H1 (cell line): ENCODE measurements around the gene PRKRIP1. TPM values are rescaled to one million over a fixed set of nuclear protein-coding genes. Genes with fewer than 3 reads are reported as not detected.

Experiments
- CTCF ChIA-PET: fragments of 300-600 bp; sonication (Branson Sonifier 250); formaldehyde crosslinking; loops from one replicate; lab custom pipeline; 2021; ENCODE audit not compliant: partially characterized antibody; lab: Charles Lee
- POLR2A ChIA-PET: fragments of 300-600 bp; sonication (Branson Sonifier 250); formaldehyde crosslinking; loops from one replicate; lab custom pipeline; 2021; ENCODE audit warnings: inconsistent platforms; ENCODE audit not compliant: partially characterized antibody; lab: Charles Lee
- DNase-seq, 2 experiments: peaks; one replicate each; pipeline versions ENCODE4 v3.0.0 to v3.0.0-alpha.2; 2010 to 2022; ENCODE audit warnings: low spot score in 2 of 2, low read depth in 1 of 2, mixed read lengths in 1 of 2
- FAIRE-seq: peaks from 2 replicates; lab custom pipeline; 2011; peaks lifted over from hg19 to GRCh38; lab: Jason Lieb, UNC
- H2AFZ ChIP-seq: 2 replicates; pipeline ENCODE4 v1.8.1; 2012; ENCODE audit warnings: low read length, inconsistent platforms
- H2AK5ac ChIP-seq: 2 replicates; pipeline ENCODE4 v1.6.1; 2013; ENCODE audit warnings: low read depth, low read length
- H2BK120ac ChIP-seq: replicated peaks from 2 replicates; pipeline ENCODE3; 2013; ENCODE audit warnings: low read depth, low read length, inconsistent platforms
- H2BK12ac ChIP-seq: 2 replicates; pipeline ENCODE4 v1.6.1; 2013; ENCODE audit warnings: low read depth, low read length
- H2BK15ac ChIP-seq: 2 replicates; pipeline ENCODE4 v1.6.1; 2013; ENCODE audit warnings: low read length
- H2BK20ac ChIP-seq: 2 replicates; pipeline ENCODE4 v1.6.1; 2013; ENCODE audit warnings: low read length
- H2BK5ac ChIP-seq: 2 replicates; pipeline ENCODE4 v1.6.1; 2013; ENCODE audit warnings: low read depth, low read length
- H3K14ac ChIP-seq: 2 replicates; pipeline ENCODE4 v1.6.1; 2013; ENCODE audit warnings: inconsistent platforms; ENCODE audit not compliant: insufficient read length
- H3K18ac ChIP-seq: 2 replicates; pipeline ENCODE4 v1.6.1; 2013; ENCODE audit warnings: low read length; ENCODE audit errors: extremely low read depth
- H3K23ac ChIP-seq: 2 replicates; pipeline ENCODE4 v1.6.1; 2013; ENCODE audit warnings: inconsistent platforms; ENCODE audit not compliant: insufficient read length
- H3K23me2 ChIP-seq: 2 replicates; pipeline ENCODE4 v1.6.1; 2013; ENCODE audit warnings: low read depth, low read length
- H3K27ac ChIP-seq: 2 replicates; pipeline ENCODE4 v1.6.1; 2011; ENCODE audit warnings: low read depth, low read length, inconsistent platforms
- H3K27me3 ChIP-seq, 4 experiments: replicated peaks in 1 of 4; 1 replicate in 1 of 4; 2 replicates in 3 of 4; pipeline versions ENCODE4 v1.6.1 to v1.8.1; 2011 to 2013; ENCODE audit warnings: low read length in 3 of 4, mild to moderate bottlenecking in 3 of 4, inconsistent platforms in 2 of 4, mixed read lengths in 2 of 4, moderate library complexity in 1 of 4; ENCODE audit not compliant: control insufficient read depth in 3 of 4, insufficient read depth in 3 of 4; ENCODE audit errors: extremely low read depth in 1 of 4
- H3K36me3 ChIP-seq, 4 experiments: 2 replicates each; pipeline versions ENCODE4 v1.6.1 to v1.8.1; 2011 to 2013; ENCODE audit warnings: mild to moderate bottlenecking in 4 of 4, low read length in 3 of 4, moderate library complexity in 2 of 4, control low read depth in 1 of 4, inconsistent platforms in 1 of 4; ENCODE audit not compliant: insufficient read depth in 4 of 4, control insufficient read depth in 2 of 4
- H3K4ac ChIP-seq: replicated peaks from 2 replicates; pipeline ENCODE3; 2013; ENCODE audit warnings: low read length, low read depth, mixed read lengths, inconsistent platforms; ENCODE audit not compliant: insufficient read length
- H3K4me1 ChIP-seq, 4 experiments: replicated peaks in 1 of 4; 1 replicate in 1 of 4; 2 replicates in 3 of 4; pipeline versions ENCODE4 v1.6.1 to v1.8.1; 2011 to 2013; ENCODE audit warnings: low read length in 3 of 4, inconsistent platforms in 2 of 4, mixed read lengths in 1 of 4; ENCODE audit not compliant: insufficient read depth in 4 of 4, control insufficient read depth in 3 of 4
- H3K4me2 ChIP-seq, 2 experiments: 2 replicates each; pipeline versions ENCODE4 v1.6.1 to v1.8.1; 2011 to 2013; ENCODE audit warnings: low read depth in 2 of 2, low read length in 2 of 2, control low read depth in 1 of 2, inconsistent platforms in 1 of 2, mild to moderate bottlenecking in 1 of 2; ENCODE audit not compliant: insufficient read depth in 1 of 2
- H3K4me3 ChIP-seq, 4 experiments: fragments of 200-600, 300-600 bp in 1 of 4; sonication (generic), shearing (Covaris generic), sonication (Bioruptor Twin) in 1 of 4; 2 replicates each; pipeline versions ENCODE4 v1.5.1 to v1.8.1; 2011 to 2016; ENCODE audit warnings: low read length in 4 of 4, low read depth in 3 of 4, control low read depth in 2 of 4, inconsistent platforms in 2 of 4, mild to moderate bottlenecking in 2 of 4, mixed read lengths in 1 of 4, moderate library complexity in 1 of 4; ENCODE audit not compliant: insufficient read depth in 2 of 4; ENCODE audit errors: extremely low read depth in 1 of 4
- H3K56ac ChIP-seq: replicated peaks from 2 replicates; pipeline ENCODE3; 2013; ENCODE audit warnings: low read depth, mild to moderate bottlenecking, mixed read lengths, low read length, inconsistent platforms; ENCODE audit not compliant: insufficient read length
- H3K79me1 ChIP-seq: 2 replicates; pipeline ENCODE4 v1.6.1; 2013; ENCODE audit warnings: low read depth, low read length, control low read depth
- H3K79me2 ChIP-seq, 2 experiments: 2 replicates each; pipeline versions ENCODE4 v1.6.1 to v1.8.1; 2012 to 2013; ENCODE audit warnings: low read length in 2 of 2, mild to moderate bottlenecking in 2 of 2, inconsistent platforms in 1 of 2; ENCODE audit not compliant: insufficient read depth in 2 of 2, control insufficient read depth in 1 of 2
- H3K9ac ChIP-seq, 4 experiments: replicated peaks in 1 of 4; 1 replicate in 1 of 4; 2 replicates in 3 of 4; pipeline versions ENCODE4 v1.6.1 to v1.8.1; 2011 to 2013; ENCODE audit warnings: low read depth in 3 of 4, low read length in 3 of 4, control low read depth in 2 of 4, mild to moderate bottlenecking in 2 of 4, moderate library complexity in 2 of 4, inconsistent platforms in 1 of 4; ENCODE audit errors: extremely low read depth in 1 of 4
- H3K9me3 ChIP-seq, 2 experiments: 2 replicates each; pipeline versions ENCODE4 v1.6.1 to v1.8.1; 2012 to 2013; ENCODE audit warnings: mild to moderate bottlenecking in 2 of 2, moderate library complexity in 2 of 2, control low read depth in 1 of 2, inconsistent platforms in 1 of 2, low read depth in 1 of 2, low read length in 1 of 2, mixed read lengths in 1 of 2; ENCODE audit not compliant: insufficient read depth in 2 of 2
- H4K20me1 ChIP-seq, 2 experiments: replicated peaks in 1 of 2; 2 replicates each; pipeline versions ENCODE3 to v1.8.1; 2011 to 2013; ENCODE audit warnings: inconsistent platforms in 2 of 2, low read length in 2 of 2, mild to moderate bottlenecking in 1 of 2; ENCODE audit not compliant: insufficient read depth in 2 of 2, control insufficient read depth in 1 of 2
- H4K5ac ChIP-seq: 2 replicates; pipeline ENCODE4 v1.6.1; 2013; ENCODE audit warnings: low read length, low read depth, mixed read lengths, inconsistent platforms; ENCODE audit not compliant: insufficient read length
- H4K8ac ChIP-seq: 2 replicates; pipeline ENCODE4 v1.8.0; 2013; ENCODE audit warnings: mild to moderate bottlenecking, moderate library complexity, low read length, inconsistent platforms; ENCODE audit not compliant: insufficient read depth; ENCODE audit errors: extremely low read depth
- H4K91ac ChIP-seq: replicated peaks from 2 replicates; pipeline ENCODE3; 2013; ENCODE audit warnings: low read length, mixed read lengths, inconsistent platforms; ENCODE audit not compliant: insufficient read length
- ASH2L ChIP-seq: fragments of 200-600, 300-600 bp; sonication (generic); IDR thresholded peaks from one replicate; pipeline ENCODE4 v1.7.1; 2017; ENCODE audit warnings: low read length
- CHD2 ChIP-seq: IDR thresholded peaks from 2 replicates; pipeline ENCODE4 v1.6.1; 2012; ENCODE audit warnings: low read length, improper control_type of control experiment
- E2F6 ChIP-seq: IDR thresholded peaks from 2 replicates; pipeline ENCODE4 v1.6.1; 2012; ENCODE audit warnings: inconsistent platforms
- EGR1 ChIP-seq: IDR thresholded peaks from 2 replicates; pipeline ENCODE4 v1.6.1; 2011; ENCODE audit warnings: low read depth, low read length, borderline replicate concordance
- GTF2F1 ChIP-seq: IDR thresholded peaks from 2 replicates; pipeline ENCODE4 v1.6.1; 2012; ENCODE audit warnings: low read depth, low read length, improper control_type of control experiment, borderline replicate concordance
- JUND ChIP-seq: IDR thresholded peaks from 2 replicates; pipeline ENCODE4 v1.6.1; 2011; ENCODE audit warnings: mild to moderate bottlenecking, improper control_type of control experiment, low read length
- RXRA ChIP-seq: IDR thresholded peaks from 2 replicates; pipeline ENCODE4 v1.6.1; 2011; ENCODE audit warnings: low read depth, mild to moderate bottlenecking, low read length, moderate library complexity; ENCODE audit not compliant: insufficient read depth
- SAP30 ChIP-seq: fragments of 300-600 bp; sonication (generic); IDR thresholded peaks from 2 replicates; pipeline ENCODE4 v1.7.1; 2012; ENCODE audit warnings: low read length, moderate library complexity, mild to moderate bottlenecking, inconsistent platforms; ENCODE audit not compliant: insufficient read depth, insufficient replicate concordance
- SP4 ChIP-seq: IDR thresholded peaks from 2 replicates; pipeline ENCODE4 v1.6.1; 2012; ENCODE audit warnings: low read length, inconsistent platforms
- YY1 ChIP-seq: IDR thresholded peaks from 2 replicates; pipeline ENCODE4 v1.6.1; 2011; ENCODE audit warnings: low read depth, mild to moderate bottlenecking, low read length
- WGBS, 2 experiments: shearing (Covaris generic) in 1 of 2; methylation state at CpG; one replicate each; pipeline versions ENCODE4 v1.1.6 to v1.1.7; 2013 to 2015; ENCODE audit warnings: low lambda C conversion rate in 2 of 2, mixed read lengths in 2 of 2, inconsistent platforms in 1 of 2, low coverage in 1 of 2, missing lambda C conversion rate in 1 of 2; ENCODE audit not compliant: insufficient replicate concordance in 2 of 2, insufficient coverage in 1 of 2, insufficient read length in 1 of 2; ENCODE audit errors: extremely low coverage in 1 of 2, missing lambda C conversion rate in 1 of 2; 5-methylcytosine and 5-hydroxymethylcytosine counted together
- polyA plus RNA-seq, 7 experiments: library from polyadenylated mRNA; depleted of rRNA in 3 of 7; stranded (reverse) in 5 of 7; unstranded in 2 of 7; fragments of >200 nt in 5 of 7; fragments of 200-250 nt in 2 of 7; gene quantifications; 1 replicate in 5 of 7; 2 replicates in 1 of 7; 4 replicates in 1 of 7; pipeline versions ENCODE4 v1.2.1 to v1.2.3, GENCODE V29; 2011 to 2013; ENCODE audit warnings: missing spikeins in 2 of 7, mixed read lengths in 2 of 7
- total RNA-seq: library from RNA; stranded (reverse); fragmentation: NEBNext Ultra II Directional; extraction: Animal tissue kit (Norgen Biotek cat#: 25700); gene quantifications from 2 replicates; pipeline ENCODE4 v1.2.1, GENCODE V29; 2021

Gene PRKRIP1
- total and polyA plus RNA-seq, 2 of the 8 experiments (the other 6 are each of a cell fraction or from before 2014, with no cell fraction given): 11.1 to 22.0 TPM

- peaks cover 0 to 3% of the 10 kb centered on the region in 2 experiments; a peak in 1 of 4 replicates for H3K9me3 ChIP-seq
- no peak overlapping the region for H2AFZ ChIP-seq
- H3K27ac ChIP-seq: no peak overlapping the region
- no peak overlapping the region for H3K4ac ChIP-seq
- H2BK20ac ChIP-seq: no peak overlapping the region
- no peaks in the 10 kb centered on the region; a peak in 1 of 4 replicates for H3K79me2 ChIP-seq
- H3K9ac ChIP-seq: no peak overlapping the region
- no peak overlapping the region for H4K5ac ChIP-seq
- no peak overlapping the region for H4K91ac ChIP-seq
- H3K79me1 ChIP-seq: no peaks in the 10 kb centered on the region; the same call in none of the 2 replicates
- no peak overlapping the region for H3K18ac ChIP-seq
- no peak overlapping the region for H2AK5ac ChIP-seq
- ChIA-PET CTCF (interaction anchor here (0.8 to 1.5 kb wide), 3 partner anchors 10 to 58 kb away, joined by 3 to 6 read pairs (median 5); partner anchors contain the start of gene PRKRIP1), POLR2A (interaction anchor here (1.2 kb wide), 1 partner anchor 16 kb away, joined by 3 read pairs; no protein-coding TSS in a partner anchor)
- no peak overlapping the region for H3K4me2 ChIP-seq
- no peak for DNase-seq
- FAIRE-seq: no peak
- no peaks in the 10 kb centered on the region for H3K27me3 ChIP-seq
- no peaks in the 10 kb centered on the region for H3K23me2 ChIP-seq
- H3K4me1 ChIP-seq: no peaks in the 10 kb centered on the region
- TF ChIP-seq JUND (no peak), RXRA (no peak), EGR1 (no peak), SP4 (no peak), CHD2 (no peak), GTF2F1 (no peak), SAP30 (no peak), ASH2L (no peak), YY1 (no peak), E2F6 (no peak)
- no peak overlapping the region for H2BK120ac ChIP-seq
- H3K4me3 ChIP-seq: no peak overlapping the region
- peaks cover 0 to 10% of the 10 kb centered on the region in 2 experiments for H4K20me1 ChIP-seq
- H4K8ac ChIP-seq: no peak overlapping the region
- H2BK5ac ChIP-seq: no peak overlapping the region
- no peak overlapping the region for H3K56ac ChIP-seq
- WGBS, 2 experiments: 92% methylated on average over 4 of the region's 4 CpGs; no CpG with 5 or more reads in 1 of the 2 experiments
- no peak overlapping the region for H3K23ac ChIP-seq
- no peak overlapping the region for H3K14ac ChIP-seq
- H3K36me3 ChIP-seq: peaks cover 21 to 54% (median 43%) of the 10 kb centered on the region in 4 experiments
- no peak overlapping the region for H2BK12ac ChIP-seq
- H2BK15ac ChIP-seq: no peak overlapping the region
Observed at GRCh38 chr7:102409340-102409739, 13.2 kb downstream of the PRKRIP1 start.
